ENCODE data around the gene DLD. TPM values are rescaled to one million over a fixed set of nuclear protein-coding genes. Genes with fewer than 3 reads are reported as not detected.

The DLD gene
- total RNA-seq, 2 experiments from 2014 or later: 68.2 to 70.6 TPM

DNA sequence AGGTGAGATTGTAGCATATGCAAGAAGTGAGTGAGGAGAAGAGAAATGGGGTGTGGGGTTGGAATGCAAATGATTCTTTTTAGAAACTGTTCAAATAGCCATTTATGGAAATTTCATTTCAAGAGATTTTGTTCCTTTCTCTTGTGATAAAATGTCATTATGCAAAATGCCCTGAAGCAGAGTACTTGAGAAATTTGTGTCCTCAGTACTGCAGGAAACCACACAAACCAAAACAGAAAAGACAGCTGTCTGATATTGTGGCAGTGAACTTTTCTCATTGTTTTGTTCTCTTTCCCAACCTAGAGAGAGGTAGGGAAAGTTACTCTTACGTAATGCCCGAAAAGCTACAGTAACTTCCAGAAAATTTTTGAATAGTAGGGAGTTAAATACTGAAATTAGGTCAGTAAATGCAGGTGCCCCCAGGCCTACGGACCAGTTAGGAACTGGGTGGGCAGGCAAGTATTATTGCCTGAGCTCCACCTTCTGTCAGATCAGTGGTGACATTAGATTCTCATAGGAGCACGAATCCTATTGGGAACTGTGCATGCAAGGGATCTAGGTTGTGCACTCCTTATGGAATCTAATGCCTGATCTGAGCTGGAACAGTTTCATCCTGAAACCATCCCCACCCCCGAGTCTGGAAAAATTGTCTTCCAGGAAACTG, 34.0 kb downstream of the DLD start:
- H3K9me3 Mint-ChIP-seq: no peaks in the 10 kb centered on the region
- ChIA-PET CTCF (no interaction called here), POLR2A (no interaction called here)
- no peak for DNase-seq
- H3K4me3 Mint-ChIP-seq: no peak overlapping the region
- H3K27ac Mint-ChIP-seq: no peak overlapping the region
- peaks cover 21% of the 10 kb centered on the region for H3K4me1 Mint-ChIP-seq
- no peaks in the 10 kb centered on the region for H3K27me3 Mint-ChIP-seq
- H3K36me3 Mint-ChIP-seq (ENCODE audit: low read depth): peaks cover 58% of the 10 kb centered on the region

DNA sequence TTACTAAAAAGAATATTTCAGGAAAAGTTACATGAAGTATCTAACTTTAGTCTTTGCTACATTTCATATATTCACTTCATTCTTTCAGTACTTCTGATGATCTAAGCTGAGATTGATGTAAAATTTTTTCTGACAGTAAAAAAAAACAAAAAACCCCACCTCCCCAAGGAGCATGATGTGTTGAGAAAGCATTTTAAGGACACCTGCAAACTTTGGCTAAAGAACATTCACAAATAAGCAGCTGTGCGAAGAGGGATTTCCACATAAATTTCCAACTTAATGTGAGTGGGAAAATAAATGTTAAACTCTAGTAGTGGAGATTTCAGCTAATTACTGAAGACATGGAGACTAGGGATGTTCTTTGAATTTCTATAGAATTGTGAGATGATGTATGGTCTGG, 35.5 kb downstream of the DLD start:
- H3K4me1 Mint-ChIP-seq: peaks cover 21% of the 10 kb centered on the region
- no peak for DNase-seq
- H3K4me3 Mint-ChIP-seq: no peak overlapping the region
- peaks cover 48% of the 10 kb centered on the region for H3K36me3 Mint-ChIP-seq (ENCODE audit: low read depth)
- ChIA-PET CTCF (no interaction called here), POLR2A (no interaction called here)
- no peaks in the 10 kb centered on the region for H3K9me3 Mint-ChIP-seq
- H3K27ac Mint-ChIP-seq: no peak overlapping the region
- no peaks in the 10 kb centered on the region for H3K27me3 Mint-ChIP-seq

DNA sequence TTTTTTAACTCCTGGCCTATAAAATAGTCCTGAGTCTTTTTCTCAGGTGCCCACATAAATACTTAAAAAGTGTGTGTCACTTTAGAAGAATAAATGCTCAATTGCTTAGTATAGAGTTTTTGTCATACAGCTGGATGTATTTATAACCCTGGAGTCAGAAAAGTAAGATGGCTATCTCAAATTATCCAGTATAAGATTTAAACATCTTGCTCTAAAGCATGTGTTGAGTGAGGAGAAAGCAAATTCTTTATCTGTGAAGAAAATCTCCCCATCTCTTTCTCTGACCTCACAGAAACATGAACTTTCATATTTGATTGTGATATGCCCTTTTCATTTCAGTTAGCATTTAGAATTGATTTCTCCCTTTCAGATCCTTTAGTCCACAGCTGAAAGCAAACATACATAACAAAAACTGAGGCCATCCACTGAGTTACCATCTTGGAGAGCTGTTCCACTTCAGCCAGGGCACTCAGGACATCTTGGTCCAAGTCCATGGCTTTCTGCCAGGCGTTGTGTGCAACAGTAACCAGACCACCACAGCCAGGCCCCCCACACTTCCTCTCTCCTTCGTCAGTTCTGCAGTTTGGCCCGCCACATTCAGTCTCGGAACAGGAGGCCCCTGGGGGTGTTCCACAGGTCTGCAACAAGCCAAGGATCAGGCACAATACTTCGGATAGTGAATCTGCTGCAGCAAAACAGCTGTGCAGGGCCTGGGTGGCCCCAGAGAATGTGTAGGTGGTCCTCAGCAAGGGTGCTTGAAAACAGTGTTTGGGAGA, 40.9 kb downstream of the DLD start:
- Mint-ChIP-seq H3K4me3 (no peak overlapping the region), H3K4me1 (no peaks in the 10 kb centered on the region), H3K9me3 (no peaks in the 10 kb centered on the region), H3K36me3 (ENCODE audit: low read depth) (peaks cover 18% of the 10 kb centered on the region), H3K27ac (no peak overlapping the region), H3K27me3 (no peaks in the 10 kb centered on the region)
- ChIA-PET POLR2A (no interaction called here), CTCF (no interaction called here)
- no peak for DNase-seq

DNA sequence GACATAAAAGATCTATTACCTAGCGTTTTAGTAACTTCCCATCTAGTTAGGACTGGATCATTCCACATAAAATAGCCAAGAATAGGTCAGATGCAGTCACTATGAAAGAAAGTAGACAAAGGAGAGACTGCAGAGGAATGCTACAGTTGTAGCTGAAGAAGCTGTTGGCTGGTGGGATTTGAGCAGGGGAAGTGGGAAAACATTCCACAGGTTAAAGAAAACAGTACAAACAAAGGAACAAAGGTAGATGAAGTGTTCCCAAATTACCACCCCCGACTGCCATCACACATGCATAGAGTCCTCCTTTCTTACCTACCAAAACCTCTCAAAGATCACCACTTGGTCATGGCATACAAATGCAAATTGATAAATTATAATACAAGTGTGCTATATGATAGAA, 41.8 kb downstream of the DLD start:
- Mint-ChIP-seq H3K4me1 (no peaks in the 10 kb centered on the region), H3K36me3 (ENCODE audit: low read depth) (peaks cover 18% of the 10 kb centered on the region), H3K4me3 (no peak overlapping the region), H3K9me3 (no peaks in the 10 kb centered on the region), H3K27ac (no peak overlapping the region), H3K27me3 (no peaks in the 10 kb centered on the region)
- DNase-seq: no peak
- ChIA-PET CTCF (no interaction called here), POLR2A (no interaction called here)

DNA sequence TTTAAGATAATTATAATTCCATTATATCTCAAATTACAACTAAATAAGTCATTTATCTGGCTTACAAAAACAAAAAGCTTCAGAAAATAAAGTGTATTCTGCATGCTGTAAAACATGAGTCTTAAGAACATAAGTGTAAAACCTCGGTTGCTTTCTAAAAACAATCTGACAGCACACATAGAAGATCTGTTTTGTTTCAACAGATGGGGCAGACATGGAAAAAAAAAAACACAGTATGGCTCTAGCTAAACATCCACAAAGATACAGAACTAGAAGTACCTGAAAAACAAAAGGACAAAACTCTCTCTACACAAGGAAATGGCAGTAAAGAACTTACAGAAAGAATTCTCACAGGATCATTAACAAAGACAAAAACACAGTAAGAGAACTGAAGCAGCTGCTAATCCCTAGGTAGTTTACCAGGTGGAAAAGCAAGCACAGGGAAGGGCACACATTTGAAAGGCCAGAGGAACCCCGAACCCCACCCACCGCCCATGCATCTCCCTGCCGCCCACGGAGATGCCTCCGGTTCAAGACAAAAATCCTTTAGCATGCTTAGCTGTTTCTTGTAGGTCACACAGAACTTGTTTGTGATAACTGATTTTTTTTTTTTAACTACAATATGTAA, 42.5 kb downstream of the DLD start:
- DNase-seq: no peak
- Mint-ChIP-seq H3K4me1 (no peaks in the 10 kb centered on the region), H3K4me3 (no peak overlapping the region), H3K36me3 (ENCODE audit: low read depth) (peaks cover 18% of the 10 kb centered on the region), H3K27ac (no peak overlapping the region), H3K27me3 (no peaks in the 10 kb centered on the region), H3K9me3 (no peaks in the 10 kb centered on the region)
- ChIA-PET POLR2A (no interaction called here), CTCF (no interaction called here)

DNA sequence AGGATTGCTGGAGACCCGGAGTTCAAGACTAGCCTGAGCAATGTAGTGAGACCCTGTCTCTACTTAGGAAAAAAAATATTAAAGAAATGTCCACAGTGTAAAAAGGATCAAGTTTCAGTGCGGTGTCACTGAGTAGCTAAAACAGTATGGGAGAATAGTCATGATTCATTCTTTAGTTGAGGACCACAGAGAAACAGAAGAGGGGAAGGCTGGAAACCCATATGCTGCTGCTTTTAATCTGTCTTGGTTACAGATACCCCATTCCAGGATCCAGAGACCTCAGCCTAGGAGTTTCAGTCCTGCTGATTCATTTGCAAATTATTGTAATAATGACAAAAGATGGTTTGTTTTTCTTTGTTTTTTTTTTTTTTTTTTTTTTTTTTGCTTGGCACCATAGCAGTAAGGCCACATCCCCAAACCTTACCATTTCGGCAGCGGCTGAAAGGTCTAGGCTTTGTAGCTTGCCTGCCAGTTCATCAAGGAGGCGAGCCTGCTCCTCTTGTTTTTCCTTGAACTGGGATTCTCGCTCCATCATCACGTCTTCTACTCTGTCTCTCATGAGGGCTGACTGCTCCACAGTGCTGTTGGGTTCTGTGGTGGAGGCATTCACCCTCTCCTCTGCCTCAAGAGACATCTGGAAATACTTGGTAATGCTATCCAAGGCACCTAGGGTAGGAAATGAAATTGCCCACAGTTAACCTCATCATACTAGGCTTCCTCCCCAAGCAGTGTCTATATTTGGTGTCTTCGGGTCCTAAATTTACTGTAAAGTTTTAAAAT, 44.2 kb downstream of the DLD start:
- ChIA-PET CTCF (no interaction called here), POLR2A (interaction anchor here (0.5 kb wide), 1 partner anchor 659 kb away, joined by 4 read pairs; no protein-coding TSS in a partner anchor)
- no peak for DNase-seq
- Mint-ChIP-seq H3K36me3 (ENCODE audit: low read depth) (peaks cover 12% of the 10 kb centered on the region), H3K27ac (no peak overlapping the region), H3K27me3 (no peaks in the 10 kb centered on the region), H3K4me3 (no peak overlapping the region), H3K9me3 (no peaks in the 10 kb centered on the region), H3K4me1 (no peaks in the 10 kb centered on the region)

DNA sequence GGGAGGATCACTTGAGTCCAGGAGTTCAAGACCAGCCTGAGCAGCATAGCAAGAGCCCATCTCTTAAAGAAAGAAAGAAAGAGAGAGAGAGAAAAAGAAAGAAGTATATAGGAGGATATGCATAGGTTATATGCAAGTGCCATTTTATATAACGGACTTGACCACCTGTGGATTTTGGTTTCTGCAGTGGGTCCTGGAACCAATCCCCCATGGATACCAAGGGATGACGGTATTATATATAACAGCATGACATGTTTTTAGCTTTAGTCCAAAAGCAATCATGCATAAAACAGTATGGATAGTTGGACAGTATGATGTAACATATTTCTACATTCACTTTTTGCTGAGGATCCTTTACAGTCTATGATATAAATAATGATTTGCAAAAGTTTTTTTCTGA, 45.3 kb downstream of the DLD start:
- Mint-ChIP-seq H3K4me1 (no peaks in the 10 kb centered on the region), H3K27me3 (no peaks in the 10 kb centered on the region)
- CTCF ChIA-PET: no interaction called here

DNA sequence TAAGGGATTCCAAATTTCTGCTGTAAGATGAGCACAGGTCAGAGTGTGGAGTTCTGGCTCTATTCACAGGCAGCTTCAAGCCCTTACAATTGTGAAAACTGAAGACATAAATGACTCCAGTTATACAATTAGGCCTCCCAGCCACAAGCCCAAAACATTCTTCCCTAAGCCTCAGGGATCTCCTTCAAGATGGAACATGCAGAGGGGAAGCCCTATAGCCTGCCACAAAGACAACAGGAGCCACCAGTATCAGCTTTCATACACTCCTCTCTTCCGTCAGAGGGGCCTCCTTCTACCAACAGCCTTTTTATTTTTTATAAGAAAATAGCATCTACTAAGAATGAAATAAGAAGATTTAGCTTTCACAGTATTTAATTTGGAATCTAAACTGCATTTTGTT, 46.5 kb downstream of the DLD start:
- no peak for DNase-seq
- H3K27ac Mint-ChIP-seq: no peak overlapping the region
- CTCF ChIA-PET: no interaction called here
- POLR2A ChIA-PET: no interaction called here
- H3K27me3 Mint-ChIP-seq: no peaks in the 10 kb centered on the region
- H3K36me3 Mint-ChIP-seq (ENCODE audit: low read depth): peaks cover 12% of the 10 kb centered on the region
- H3K4me1 Mint-ChIP-seq: no peaks in the 10 kb centered on the region
- H3K4me3 Mint-ChIP-seq: no peak overlapping the region
- no peaks in the 10 kb centered on the region for H3K9me3 Mint-ChIP-seq

More for the DNA sequence above, 45.3 kb downstream of the DLD start:
- no peaks in the 10 kb centered on the region for H3K9me3 Mint-ChIP-seq
- POLR2A ChIA-PET: no interaction called here
- H3K27ac Mint-ChIP-seq: no peak overlapping the region
- peaks cover 14% of the 10 kb centered on the region for H3K36me3 Mint-ChIP-seq (ENCODE audit: low read depth)
- no peak overlapping the region for H3K4me3 Mint-ChIP-seq
- no peak for DNase-seq

DNA sequence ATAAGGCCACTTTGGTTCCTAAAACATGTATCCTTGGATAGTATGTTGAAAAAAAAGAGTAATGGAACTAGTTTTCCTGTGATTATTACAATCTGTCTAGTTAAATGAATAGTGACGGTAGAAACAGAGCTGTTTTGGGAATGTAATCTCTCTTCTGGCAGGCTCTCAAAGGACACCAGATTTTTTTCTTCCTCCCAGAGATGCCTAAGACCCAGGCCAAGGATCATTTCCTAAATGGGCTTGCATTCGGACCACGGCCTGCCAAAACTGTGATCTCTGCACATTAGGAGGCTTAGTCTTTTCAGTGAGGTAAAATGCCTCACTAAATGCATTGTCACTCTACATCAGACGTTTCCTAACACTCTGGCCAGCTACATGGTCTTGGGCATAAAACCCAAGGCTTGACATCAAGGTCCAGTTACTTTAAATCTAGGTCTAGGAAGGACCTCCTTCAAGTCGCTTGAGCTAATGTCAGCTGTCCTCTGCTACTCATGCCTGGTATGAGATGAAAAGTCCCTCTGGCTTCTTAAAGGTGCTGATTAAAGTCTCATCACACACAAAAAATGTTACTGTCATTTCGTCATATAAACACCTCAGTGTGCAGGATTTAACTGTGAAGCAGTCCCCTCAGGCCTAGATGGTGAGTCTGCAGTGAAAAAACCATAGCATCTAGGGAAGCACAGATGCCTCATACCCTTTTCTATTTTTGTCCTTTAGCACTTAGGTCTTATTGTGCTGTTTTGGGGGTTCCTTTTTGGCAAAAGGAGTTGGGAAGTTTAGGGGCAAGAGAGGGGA, 47.7 kb downstream of the DLD start:
- POLR2A ChIA-PET: no interaction called here
- no peak overlapping the region for H3K4me3 Mint-ChIP-seq
- peaks cover 4% of the 10 kb centered on the region for H3K36me3 Mint-ChIP-seq (ENCODE audit: low read depth)

DNA sequence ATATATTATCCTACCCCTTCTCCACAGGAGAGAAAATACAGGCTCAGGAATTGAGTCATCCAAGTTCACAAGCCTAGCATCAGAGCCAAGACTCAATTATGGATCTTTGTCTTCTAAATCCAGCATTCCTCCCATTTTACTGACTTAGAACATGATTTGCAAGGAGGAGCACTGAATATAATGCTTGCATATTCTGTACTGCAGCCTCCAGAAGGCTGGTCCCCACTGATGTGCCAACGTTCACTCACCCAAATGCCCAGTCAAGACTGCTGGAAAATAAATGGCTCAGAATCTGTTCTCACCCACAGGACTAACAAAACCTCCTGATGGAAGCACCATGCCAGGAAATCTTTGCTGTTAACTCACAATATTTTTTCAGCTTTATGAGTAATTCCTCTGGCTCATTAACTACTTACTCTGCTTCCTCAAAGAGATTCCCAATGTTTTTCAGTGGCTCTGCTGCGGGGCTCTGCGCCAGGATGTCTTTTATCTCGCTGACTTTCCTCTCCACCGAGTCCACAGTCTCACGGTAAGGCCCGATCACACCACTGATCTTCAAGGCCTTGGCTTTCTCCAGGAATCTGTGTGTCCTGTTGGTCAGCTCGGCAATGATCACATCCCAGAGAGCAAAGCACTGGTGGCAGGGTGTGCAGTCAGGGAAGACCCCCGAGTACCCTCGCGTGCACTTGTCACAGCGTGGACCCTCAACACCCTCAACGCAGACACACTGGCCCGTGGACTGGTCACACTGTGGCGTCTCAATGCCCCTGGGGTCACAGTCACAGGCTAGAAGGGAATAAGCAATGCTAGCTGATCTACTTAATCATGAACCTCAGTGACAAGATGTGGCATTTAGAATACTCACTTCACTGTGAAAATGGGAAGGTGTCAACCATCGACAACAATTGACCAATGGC, 48.8 kb downstream of the DLD start:
- ChIA-PET POLR2A (no interaction called here), CTCF (no interaction called here)
- Mint-ChIP-seq H3K36me3 (ENCODE audit: low read depth) (peaks cover 4% of the 10 kb centered on the region), H3K27ac (no peak overlapping the region), H3K27me3 (no peaks in the 10 kb centered on the region), H3K4me1 (no peaks in the 10 kb centered on the region), H3K4me3 (no peak overlapping the region), H3K9me3 (no peaks in the 10 kb centered on the region)
- no peak for DNase-seq

More for the DNA sequence above, 47.7 kb downstream of the DLD start:
- Mint-ChIP-seq H3K27ac (no peak overlapping the region), H3K9me3 (no peaks in the 10 kb centered on the region), H3K4me1 (no peaks in the 10 kb centered on the region), H3K27me3 (no peaks in the 10 kb centered on the region)
- CTCF ChIA-PET: no interaction called here
- no peak for DNase-seq

DNA sequence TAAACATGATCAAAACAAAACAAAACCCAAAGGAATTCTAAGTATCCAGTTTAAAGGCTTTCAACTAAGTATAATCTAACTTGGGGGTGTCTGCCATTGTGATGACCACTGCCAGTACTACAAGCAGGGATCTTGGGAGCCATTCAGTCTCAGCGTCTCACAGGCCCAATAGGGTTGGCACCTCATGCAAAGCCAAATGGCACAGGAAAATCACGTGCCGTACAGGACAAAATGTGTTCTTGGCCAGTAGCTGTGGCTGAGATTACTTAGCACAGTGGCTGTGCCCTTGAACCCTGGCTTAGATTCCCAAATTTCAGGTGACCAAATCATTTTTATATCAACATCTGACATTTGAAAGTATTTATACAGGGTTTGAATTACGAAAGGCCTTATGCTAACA, 50.0 kb downstream of the DLD start:
- Mint-ChIP-seq H3K36me3 (ENCODE audit: low read depth) (peaks cover 4% of the 10 kb centered on the region), H3K4me1 (no peaks in the 10 kb centered on the region), H3K9me3 (no peaks in the 10 kb centered on the region), H3K4me3 (no peak overlapping the region), H3K27me3 (no peaks in the 10 kb centered on the region), H3K27ac (no peak overlapping the region)
- DNase-seq: no peak
- ChIA-PET POLR2A (no interaction called here), CTCF (no interaction called here)

DNA sequence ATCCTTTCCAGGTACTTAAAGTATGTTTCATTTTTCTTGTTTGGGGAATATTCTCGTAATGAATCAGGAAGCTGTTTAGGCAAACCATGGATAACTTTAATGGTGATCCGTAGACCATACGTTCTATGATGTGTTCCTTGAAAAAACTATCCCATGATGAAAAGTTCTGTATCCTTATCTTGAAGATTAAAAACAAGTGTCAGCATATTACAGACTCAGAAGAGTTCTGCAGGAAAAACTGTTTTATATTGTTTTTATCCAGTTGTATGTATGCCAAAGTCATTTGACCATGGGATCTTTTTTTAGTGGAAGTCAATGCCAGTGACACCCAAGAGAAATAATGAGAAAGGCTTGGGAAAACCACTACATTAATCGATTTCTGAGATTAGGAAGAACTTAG, 52.0 kb downstream of the DLD start:
- ChIA-PET POLR2A (no interaction called here), CTCF (no interaction called here)
- no peak for DNase-seq
- Mint-ChIP-seq H3K4me1 (no peaks in the 10 kb centered on the region), H3K9me3 (no peaks in the 10 kb centered on the region), H3K27ac (no peak overlapping the region), H3K4me3 (no peak overlapping the region), H3K27me3 (no peaks in the 10 kb centered on the region), H3K36me3 (ENCODE audit: low read depth) (peaks cover 4% of the 10 kb centered on the region)
